Left lung (tissue), 10 donors: ENCODE results near the gene IRAK2. TPM values are rescaled to one million over a fixed set of nuclear protein-coding genes. Genes with fewer than 3 reads are reported as not detected.

Experiments
- ATAC-seq: fragments of 200-7000 bp; cut with Tn5 transposase; one replicate; pipeline ENCODE4 v1.9.1; 2020; ENCODE audit warnings: moderate library complexity
- DNase-seq, 4 donors: peaks; one replicate each; pipeline ENCODE4 v3.0.0-alpha.2; 2013 to 2020
- H3K27ac ChIP-seq, 2 donors: fragments of 200-600 bp; sonication (generic) in 1 of 2; one replicate each; pipeline versions ENCODE4 v1.5.0 to v1.8.0; 2020 to 2021
- H3K27me3 ChIP-seq, 2 donors: fragments of 200-600 bp; sonication (generic) in 1 of 2; one replicate each; pipeline versions ENCODE4 v1.5.0 to v1.8.0; 2020 to 2021
- H3K36me3 ChIP-seq, 2 donors: fragments of 200-600 bp; sonication (generic) in 1 of 2; one replicate each; pipeline versions ENCODE4 v1.5.0 to v1.8.0; 2020 to 2021
- H3K4me1 ChIP-seq, 2 donors: fragments of 200-600 bp; one replicate each; pipeline ENCODE4 v1.8.0; 2021
- H3K4me3 ChIP-seq, 2 donors: fragments of 200-600 bp; sonication (generic) in 1 of 2; one replicate each; pipeline versions ENCODE4 v1.5.0 to v1.8.0; 2020 to 2021; ENCODE audit warnings: mild to moderate bottlenecking in 1 of 2
- H3K9me3 ChIP-seq, 2 donors: fragments of 200-600 bp; sonication (generic) in 1 of 2; one replicate each; pipeline versions ENCODE4 v1.5.0 to v1.8.0; 2020 to 2021
- intact Hi-C, 2 donors: fragments of 100-400 bp; cut with DNase I; formaldehyde crosslinking; loops; one replicate each; pipeline versions ENCODE4 v1.11.2 to v1.14.2; 2022
- polyA plus RNA-seq, 6 donors: library from polyadenylated mRNA; unstranded; fragments of 120-200 nt; gene quantifications; one replicate each; pipeline ENCODE4 v1.2.1, GENCODE V29; 2013; ENCODE audit not compliant: insufficient read length in 6 of 6
- total RNA-seq, 2 donors: library from RNA; stranded (reverse); fragmentation: NEBNext Ultra II Directional; extraction: Animal tissue kit (Norgen Biotek cat#: 25700); gene quantifications; one replicate each; pipeline ENCODE4 v1.2.1, GENCODE V29; 2021
- TF ChIP-seq, protein P1 (sequence below), 2 donors: fragments of 200-600 bp; sonication (generic) in 1 of 2; IDR thresholded peaks; one replicate each; pipeline versions ENCODE4 v1.5.0 to v1.8.0; 2021; ENCODE audit warnings: antibody characterized with exemption in 2 of 2
- donor health status: DM: no; HTN: yes; CAD: no.
- donor health status: DM: no; HTN: no; CAD: no.

IRAK2 gene
- total and polyA plus RNA-seq, 8 donors: 1.7 to 8.5 (median 2.5) TPM

GRCh38 chr3:10177737-10178136 lies 13.0 kb downstream of the IRAK2 start:
- Histone ChIP-seq H3K4me1 (peaks cover 0 to 43% of the 10 kb centered on the region in 2 donors), H3K9me3 (no peaks in the 10 kb centered on the region), H3K36me3 (peaks cover 0 to 44% of the 10 kb centered on the region in 2 donors), H3K27ac (no peak overlapping the region), H3K27me3 (no peaks in the 10 kb centered on the region), H3K4me3 (no peak overlapping the region)
- DNase-seq (no peak), ATAC-seq (no peak)
- intact Hi-C loops: no loop called here
- TF ChIP-seq, protein P1, sequence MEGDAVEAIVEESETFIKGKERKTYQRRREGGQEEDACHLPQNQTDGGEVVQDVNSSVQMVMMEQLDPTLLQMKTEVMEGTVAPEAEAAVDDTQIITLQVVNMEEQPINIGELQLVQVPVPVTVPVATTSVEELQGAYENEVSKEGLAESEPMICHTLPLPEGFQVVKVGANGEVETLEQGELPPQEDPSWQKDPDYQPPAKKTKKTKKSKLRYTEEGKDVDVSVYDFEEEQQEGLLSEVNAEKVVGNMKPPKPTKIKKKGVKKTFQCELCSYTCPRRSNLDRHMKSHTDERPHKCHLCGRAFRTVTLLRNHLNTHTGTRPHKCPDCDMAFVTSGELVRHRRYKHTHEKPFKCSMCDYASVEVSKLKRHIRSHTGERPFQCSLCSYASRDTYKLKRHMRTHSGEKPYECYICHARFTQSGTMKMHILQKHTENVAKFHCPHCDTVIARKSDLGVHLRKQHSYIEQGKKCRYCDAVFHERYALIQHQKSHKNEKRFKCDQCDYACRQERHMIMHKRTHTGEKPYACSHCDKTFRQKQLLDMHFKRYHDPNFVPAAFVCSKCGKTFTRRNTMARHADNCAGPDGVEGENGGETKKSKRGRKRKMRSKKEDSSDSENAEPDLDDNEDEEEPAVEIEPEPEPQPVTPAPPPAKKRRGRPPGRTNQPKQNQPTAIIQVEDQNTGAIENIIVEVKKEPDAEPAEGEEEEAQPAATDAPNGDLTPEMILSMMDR (IDR thresholded peaks at IDR 0.05): no peak

- no peak overlapping the region for H3K27ac ChIP-seq
- ATAC-seq (no peak), DNase-seq (no peak)
- no peaks in the 10 kb centered on the region for H3K9me3 ChIP-seq
- TF ChIP-seq, protein P1 (IDR thresholded peaks at IDR 0.05): no peak
- intact Hi-C loops: no loop called here
- peaks cover 0 to 44% of the 10 kb centered on the region in 2 donors for H3K36me3 ChIP-seq
- H3K4me1 ChIP-seq: peaks cover 0 to 32% of the 10 kb centered on the region in 2 donors
- no peaks in the 10 kb centered on the region for H3K27me3 ChIP-seq
- no peak overlapping the region for H3K4me3 ChIP-seq
These were observed 14.2 kb downstream of the IRAK2 start for GRCh38 chr3:10178892-10179291.

GRCh38 chr3:10180289-10180688 lies 15.6 kb downstream of the IRAK2 start:
- DNase-seq (no peak), ATAC-seq (no peak)
- intact Hi-C loops: no loop called here
- H3K27ac ChIP-seq: no peak overlapping the region
- H3K4me3 ChIP-seq: no peak overlapping the region
- H3K36me3 ChIP-seq: peaks cover 0 to 50% of the 10 kb centered on the region in 2 donors
- TF ChIP-seq, protein P1 (IDR thresholded peaks at IDR 0.05): no peak
- no peaks in the 10 kb centered on the region for H3K27me3 ChIP-seq
- H3K4me1 ChIP-seq: peaks cover 0 to 24% of the 10 kb centered on the region in 2 donors
- H3K9me3 ChIP-seq: no peaks in the 10 kb centered on the region

DNA sequence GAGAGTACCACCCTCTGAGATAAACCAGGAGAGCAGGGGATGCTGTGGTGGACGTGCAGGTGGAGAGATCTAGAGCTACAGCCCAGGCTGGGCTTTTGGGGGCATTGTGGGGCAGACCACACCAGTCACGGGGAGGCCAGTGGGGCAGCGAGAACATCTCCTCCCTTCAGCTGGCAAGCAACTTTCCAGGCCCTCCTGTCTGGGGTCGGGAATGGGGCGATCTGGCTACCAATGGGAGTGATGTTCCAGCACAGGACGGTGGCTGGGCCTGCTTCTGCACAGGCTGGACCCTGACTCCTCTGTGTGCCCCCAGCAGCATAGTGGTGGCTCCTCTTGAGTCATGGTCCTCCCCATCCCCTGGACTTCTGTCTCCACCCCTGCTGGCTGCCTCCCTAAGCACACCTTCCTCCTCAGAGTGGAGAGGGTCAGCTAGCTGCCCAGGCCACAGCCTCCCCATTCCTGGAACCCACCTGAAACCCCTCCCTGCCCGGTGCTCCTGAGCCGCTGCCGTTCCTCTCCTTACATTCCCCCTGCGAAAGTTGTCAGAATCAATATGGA lies 16.1 kb downstream of the IRAK2 start:
- ATAC-seq (no peak), DNase-seq (no peak)
- peak overlapping the region in 1 of 2 donors; percentile 33 for H3K27ac ChIP-seq
- no peak overlapping the region for H3K4me3 ChIP-seq
- H3K4me1 ChIP-seq: peaks cover 0 to 23% of the 10 kb centered on the region in 2 donors
- TF ChIP-seq, protein P1 (IDR thresholded peaks at IDR 0.05): no peak
- H3K36me3 ChIP-seq: peaks cover 0 to 54% of the 10 kb centered on the region in 2 donors
- intact Hi-C loops: no loop called here
- no peaks in the 10 kb centered on the region for H3K27me3 ChIP-seq
- no peaks in the 10 kb centered on the region for H3K9me3 ChIP-seq

DNA sequence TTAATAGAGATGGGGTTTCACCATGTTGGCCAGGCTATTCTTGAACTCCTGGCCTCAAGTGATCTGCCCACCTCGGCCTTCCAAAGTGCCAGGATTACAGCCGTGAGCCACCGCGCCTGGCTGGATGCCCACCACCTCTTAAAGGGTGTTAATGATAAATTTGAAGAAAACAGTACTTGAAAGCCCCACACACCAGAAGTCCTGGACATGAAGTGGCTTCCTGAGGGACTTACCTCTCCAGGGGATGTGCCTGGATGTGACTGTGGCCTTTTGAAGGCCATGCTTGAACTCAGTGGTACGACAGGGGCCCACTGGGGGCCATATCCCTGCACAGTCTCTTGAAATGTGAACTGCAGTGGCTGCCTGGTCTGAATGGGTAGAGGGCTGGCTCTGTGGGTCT lies 18.2 kb downstream of the IRAK2 start:
- no peak overlapping the region for H3K27ac ChIP-seq
- H3K4me3 ChIP-seq: no peak overlapping the region
- DNase-seq: no peak
- TF ChIP-seq, protein P1 (IDR thresholded peaks at IDR 0.05): no peak
- peak; percentile 16 for ATAC-seq
- no peaks in the 10 kb centered on the region for H3K27me3 ChIP-seq
- intact Hi-C loops: no loop called here
- H3K4me1 ChIP-seq: peaks cover 0 to 44% of the 10 kb centered on the region in 2 donors
- peaks cover 0 to 42% of the 10 kb centered on the region in 2 donors for H3K36me3 ChIP-seq
- H3K9me3 ChIP-seq: no peaks in the 10 kb centered on the region
